CD14-positive monocyte (primary cell): ENCODE data around the gene PSMD3. TPM values are rescaled to one million over a fixed set of nuclear protein-coding genes. Genes with fewer than 3 reads are reported as not detected.
A peak's percentile ranks its signal among the peaks of the same experiment; 100 is the strongest.

Source experiments
- DNase-seq, 3 donors: peaks; one replicate each; pipeline ENCODE4 v3.0.0-alpha.2; 2011 to 2022
- H2AFZ ChIP-seq: 2 replicates; pipeline ENCODE4 v1.6.0; 2012; ENCODE audit warnings: mild to moderate bottlenecking, low read depth, low read length, inconsistent platforms; ENCODE audit not compliant: insufficient read depth, poor library complexity, severe bottlenecking
- H3K27ac ChIP-seq, 2 donors: 1 replicate in 1 of 2; 2 replicates in 1 of 2; pipeline ENCODE4 v1.5.1; 2012 to 2013; ENCODE audit warnings: low read length in 2 of 2, control low read depth in 1 of 2, inconsistent platforms in 1 of 2, low read depth in 1 of 2, mild to moderate bottlenecking in 1 of 2
- H3K27me3 ChIP-seq, 2 donors: one replicate each; pipeline versions ENCODE4 v1.6.0 to v1.6.1; 2011 to 2013; ENCODE audit warnings: low read length in 2 of 2; ENCODE audit not compliant: control insufficient read depth in 2 of 2, insufficient read depth in 2 of 2
- H3K36me3 ChIP-seq, 2 donors: replicated peaks in 1 of 2; 1 replicate in 1 of 2; 2 replicates in 1 of 2; pipeline versions ENCODE4 v1.5.1 to v1.6.1; 2012 to 2013; ENCODE audit warnings: low read length in 2 of 2, control low read depth in 1 of 2, inconsistent platforms in 1 of 2, mild to moderate bottlenecking in 1 of 2; ENCODE audit not compliant: insufficient read depth in 2 of 2, control insufficient read depth in 1 of 2
- H3K4me1 ChIP-seq, 2 donors: 1 replicate in 1 of 2; 2 replicates in 1 of 2; pipeline versions ENCODE4 v1.5.1 to v1.6.1; 2012 to 2013; ENCODE audit warnings: low read length in 2 of 2, control low read depth in 1 of 2, inconsistent platforms in 1 of 2, mild to moderate bottlenecking in 1 of 2, moderate library complexity in 1 of 2; ENCODE audit not compliant: insufficient read depth in 2 of 2, control insufficient read depth in 1 of 2
- H3K4me2 ChIP-seq: replicated peaks from 2 replicates; pipeline ENCODE3; 2012; ENCODE audit warnings: low read length, moderate library complexity, mild to moderate bottlenecking; ENCODE audit not compliant: poor library complexity, severe bottlenecking; ENCODE audit errors: extremely low read depth
- H3K4me3 ChIP-seq, 3 experiments: fragments of 200-600 bp in 1 of 3; sonication (generic) in 1 of 3; replicated peaks in 1 of 3; 1 replicate in 2 of 3; 2 replicates in 1 of 3; pipeline ENCODE4 v1.5.1; 2011 to 2013; ENCODE audit warnings: low read length in 3 of 3, mild to moderate bottlenecking in 3 of 3, control low read depth in 2 of 3, low read depth in 2 of 3, inconsistent platforms in 1 of 3, moderate library complexity in 1 of 3
- H3K79me2 ChIP-seq: 2 replicates; pipeline ENCODE4 v1.6.0; 2012; ENCODE audit warnings: mild to moderate bottlenecking, control low read depth, inconsistent platforms, low read length, moderate library complexity; ENCODE audit not compliant: insufficient read depth
- H3K9ac ChIP-seq: 2 replicates; pipeline ENCODE4 v1.6.0; 2017; ENCODE audit warnings: low read length, mild to moderate bottlenecking; ENCODE audit not compliant: insufficient read depth, poor library complexity, severe bottlenecking
- H3K9me3 ChIP-seq, 2 donors: replicated peaks in 1 of 2; 1 replicate in 1 of 2; 2 replicates in 1 of 2; pipeline versions ENCODE4 v1.5.1 to v1.6.1; 2012 to 2013; ENCODE audit warnings: low read length in 2 of 2, control low read depth in 1 of 2; ENCODE audit not compliant: control insufficient read depth in 1 of 2, insufficient read depth in 1 of 2
- H4K20me1 ChIP-seq: 2 replicates; pipeline ENCODE4 v1.6.0; 2012; ENCODE audit warnings: mild to moderate bottlenecking, low read length, control low read depth, moderate library complexity; ENCODE audit not compliant: insufficient read depth
- H3K27ac Mint-ChIP-seq, 7 donors: one replicate each; pipeline ENCODE4 v1.8.0; 2020; ENCODE audit warnings: mild to moderate bottlenecking in 7 of 7, mixed read lengths in 7 of 7, moderate library complexity in 6 of 7, inconsistent platforms in 2 of 7
- H3K27me3 Mint-ChIP-seq, 3 donors: one replicate each; pipeline ENCODE4 v1.8.0; 2021 to 2022; ENCODE audit warnings: low read depth in 3 of 3, mild to moderate bottlenecking in 3 of 3, mixed read lengths in 3 of 3, moderate library complexity in 3 of 3, inconsistent platforms in 1 of 3
- H3K36me3 Mint-ChIP-seq, 2 donors: one replicate each; pipeline ENCODE4 v1.8.0; 2020; ENCODE audit warnings: mixed read lengths in 2 of 2, inconsistent platforms in 1 of 2, mild to moderate bottlenecking in 1 of 2
- H3K4me1 Mint-ChIP-seq: one replicate; pipeline ENCODE4 v1.8.0; 2020; ENCODE audit warnings: mild to moderate bottlenecking, mixed read lengths
- H3K4me3 Mint-ChIP-seq, 2 donors: one replicate each; pipeline ENCODE4 v1.8.0; 2020; ENCODE audit warnings: mild to moderate bottlenecking in 2 of 2, mixed read lengths in 2 of 2, moderate library complexity in 1 of 2
- H3K9me3 Mint-ChIP-seq, 7 donors: one replicate each; pipeline ENCODE4 v1.8.0; 2020 to 2022; ENCODE audit warnings: mixed read lengths in 7 of 7, mild to moderate bottlenecking in 6 of 7, moderate library complexity in 6 of 7, inconsistent platforms in 2 of 7
- WGBS: methylation state at CpG from one replicate; pipeline ENCODE4 v1.1.5; 2013; ENCODE audit warnings: missing lambda C conversion rate; ENCODE audit not compliant: insufficient coverage; 5-methylcytosine and 5-hydroxymethylcytosine counted together
- intact Hi-C, 2 donors: fragments of 100-400 bp; cut with micrococcal nuclease; formaldehyde crosslinking; loops; one replicate each; pipeline versions ENCODE4 v1.15.0 to v1.15.1; 2023
- polyA plus RNA-seq, 3 donors: library from polyadenylated mRNA; depleted of rRNA in 1 of 3; unstranded in 2 of 3; stranded (reverse) in 1 of 3; fragments of 300-500 nt in 2 of 3; fragments of >200 nt in 1 of 3; fragmentation: Illumina TruSeq in 2 of 3; gene quantifications; 1 replicate in 2 of 3; 2 replicates in 1 of 3; pipeline ENCODE4 v1.2.3, GENCODE V29; 2012 to 2021
- TF ChIP-seq, protein P1 (sequence below): fragments of 200-600 bp; IDR thresholded peaks from one replicate; pipeline ENCODE4 v1.8.0; 2022; ENCODE audit warnings: antibody characterized with exemption, mild to moderate bottlenecking

Gene PSMD3
- polyA plus RNA-seq, 3 donors, result 48.4 to 63.2 (median 48.8) TPM

- no peaks in the 10 kb centered on the region for H3K9me3 ChIP-seq
- Mint-ChIP-seq H3K36me3 (no peaks in the 10 kb centered on the region), H3K4me3 (peak within 1 kb of the TSS in 1 of 2 donors; percentile 48), H3K4me1 (peaks cover 29% of the 10 kb centered on the region), H3K27ac (peak within 1 kb of the TSS in 2 of 7 donors; percentile 8 to 45), H3K9me3 (peaks cover 0 to 3% (median 0%) of the 10 kb centered on the region in 7 donors), H3K27me3 (peaks cover 0 to 3% (median 2%) of the 10 kb centered on the region in 3 donors)
- intact Hi-C loops, result no loop called here
- no peak within 1 kb of the TSS for H3K9ac ChIP-seq
- H2AFZ ChIP-seq, result no peak within 1 kb of the TSS
- WGBS, result 100% methylated on average over 1 of the region's 6 CpGs
- no peaks in the 10 kb centered on the region for H3K36me3 ChIP-seq
- TF ChIP-seq, protein P1, sequence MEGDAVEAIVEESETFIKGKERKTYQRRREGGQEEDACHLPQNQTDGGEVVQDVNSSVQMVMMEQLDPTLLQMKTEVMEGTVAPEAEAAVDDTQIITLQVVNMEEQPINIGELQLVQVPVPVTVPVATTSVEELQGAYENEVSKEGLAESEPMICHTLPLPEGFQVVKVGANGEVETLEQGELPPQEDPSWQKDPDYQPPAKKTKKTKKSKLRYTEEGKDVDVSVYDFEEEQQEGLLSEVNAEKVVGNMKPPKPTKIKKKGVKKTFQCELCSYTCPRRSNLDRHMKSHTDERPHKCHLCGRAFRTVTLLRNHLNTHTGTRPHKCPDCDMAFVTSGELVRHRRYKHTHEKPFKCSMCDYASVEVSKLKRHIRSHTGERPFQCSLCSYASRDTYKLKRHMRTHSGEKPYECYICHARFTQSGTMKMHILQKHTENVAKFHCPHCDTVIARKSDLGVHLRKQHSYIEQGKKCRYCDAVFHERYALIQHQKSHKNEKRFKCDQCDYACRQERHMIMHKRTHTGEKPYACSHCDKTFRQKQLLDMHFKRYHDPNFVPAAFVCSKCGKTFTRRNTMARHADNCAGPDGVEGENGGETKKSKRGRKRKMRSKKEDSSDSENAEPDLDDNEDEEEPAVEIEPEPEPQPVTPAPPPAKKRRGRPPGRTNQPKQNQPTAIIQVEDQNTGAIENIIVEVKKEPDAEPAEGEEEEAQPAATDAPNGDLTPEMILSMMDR, result no peak
- H4K20me1 ChIP-seq, result no peaks in the 10 kb centered on the region
- H3K4me3 ChIP-seq, result no peak within 1 kb of the TSS
- H3K27ac ChIP-seq, result no peak within 1 kb of the TSS
- peaks cover 21 to 24% of the 10 kb centered on the region in 2 donors for H3K4me1 ChIP-seq
- no peaks in the 10 kb centered on the region for H3K79me2 ChIP-seq
- no peak for DNase-seq
- no peaks in the 10 kb centered on the region for H3K27me3 ChIP-seq
- H3K4me2 ChIP-seq, result no peak within 1 kb of the TSS
Observed at GRCh38 chr17:39962642-39963220, 17.9 kb upstream of the PSMD3 start, which contains the start of gene GSDMA. TSS of gene GSDMA (plus strand) at chr17:39963004. CDS start at chr17:39965688, 2,684 bp downstream.

- Histone ChIP-seq H3K79me2 (no peaks in the 10 kb centered on the region), H3K4me2 (no peak overlapping the region), H2AFZ (no peak overlapping the region), H3K36me3 (no peaks in the 10 kb centered on the region), H3K9ac (no peak overlapping the region), H3K27ac (no peak overlapping the region), H3K4me1 (peaks cover 32% of the 10 kb centered on the region in 2 donors), H3K9me3 (no peaks in the 10 kb centered on the region), H4K20me1 (no peaks in the 10 kb centered on the region), H3K4me3 (no peak overlapping the region), H3K27me3 (no peaks in the 10 kb centered on the region)
- peaks cover 39% of the 10 kb centered on the region for H3K4me1 Mint-ChIP-seq
- WGBS, result 85% methylated on average over 5 of the region's 6 CpGs
- TF ChIP-seq, protein P1, result no peak
- H3K9me3 Mint-ChIP-seq, result peaks cover 0 to 3% (median 0%) of the 10 kb centered on the region in 7 donors
- DNase-seq, result no peak
- no peak overlapping the region for H3K4me3 Mint-ChIP-seq
- peaks cover 0 to 4% (median 2%) of the 10 kb centered on the region in 3 donors for H3K27me3 Mint-ChIP-seq
- no peak overlapping the region for H3K27ac Mint-ChIP-seq
- intact Hi-C loops, result no loop called here
- no peaks in the 10 kb centered on the region for H3K36me3 Mint-ChIP-seq
Observed at GRCh38 chr17:39963829-39964228, 16.8 kb upstream of the PSMD3 start.
